ENCODE data around the gene RSPRY1. TPM values are rescaled to one million over a fixed set of nuclear protein-coding genes. Genes with fewer than 3 reads are reported as not detected.

The RSPRY1 gene
- total and polyA plus RNA-seq, 2 of the 4 experiments (the other 2 are of a cell fraction), result 25.2 to 62.2 TPM

GRCh38 chr16:57261806-57262205 is 75.7 kb downstream of the RSPRY1 start:
- Histone ChIP-seq H2BK15ac (ENCODE audit: low read depth, low read length) (no peak overlapping the region), H3K4ac (ENCODE audit: low read depth, low read length) (no peak overlapping the region), H3K14ac (replicated peaks; ENCODE audit: low read depth, low read length) (no peak overlapping the region), H3K4me2 (ENCODE audit: low read depth, low read length) (no peak overlapping the region), H2AK5ac (ENCODE audit: low read depth, low read length) (no peak overlapping the region), H3K27ac (ENCODE audit: insufficient read depth, low read length) (no peak overlapping the region), H3K4me3 (ENCODE audit: insufficient read depth, low read depth, low read length) (no peak overlapping the region), H3K9me3 (ENCODE audit: control insufficient read depth, insufficient read depth, low read length) (no peaks in the 10 kb centered on the region), H2BK120ac (ENCODE audit: low read depth, low read length) (no peak overlapping the region), H3K9me1 (ENCODE audit: insufficient read depth, low read length) (peaks cover 4% of the 10 kb centered on the region; the same call in 1 of the 2 replicates), H3K4me1 (ENCODE audit: control insufficient read depth, insufficient read depth, low read length) (peaks cover 7% of the 10 kb centered on the region; the same call in 1 of the 2 replicates), H2AFZ (replicated peaks; ENCODE audit: low read length, poor library complexity) (no peak overlapping the region), H3K27me3 (ENCODE audit: control insufficient read depth, insufficient read depth, low read length) (peaks cover 7% of the 10 kb centered on the region; the same call in 1 of the 2 replicates), H3K56ac (ENCODE audit: extremely low read depth, insufficient read depth, low read length) (no peak overlapping the region), H2AK9ac (replicated peaks; ENCODE audit: low read depth, low read length, poor library complexity) (no peak overlapping the region), H4K5ac (ENCODE audit: low read depth, low read length) (no peak overlapping the region), H4K8ac (ENCODE audit: low read depth in 2 of 2, low read length in 2 of 2) (no peak overlapping the region), H3K18ac (ENCODE audit: low read depth, low read length) (no peak overlapping the region), H2BK20ac (ENCODE audit: low read depth, low read length) (no peak overlapping the region), H4K91ac (ENCODE audit: insufficient read depth, low read depth, low read length) (no peak overlapping the region), H3K9ac (ENCODE audit: low read depth, low read length) (no peak overlapping the region), H3K36me3 (ENCODE audit: control insufficient read depth, insufficient read depth, low read length) (peaks cover 1% of the 10 kb centered on the region; the same call in 1 of the 2 replicates), H3K23ac (ENCODE audit: low read depth, low read length) (no peak overlapping the region), H3K79me1 (ENCODE audit: low read depth in 1 of 2, low read length in 2 of 2) (no peaks in the 10 kb centered on the region), H4K20me1 (ENCODE audit: insufficient read depth, low read length) (no peaks in the 10 kb centered on the region), H2BK5ac (ENCODE audit: low read depth, low read length, poor library complexity, severe bottlenecking) (no peak overlapping the region)
- ChIA-PET CTCF (no interaction called here), POLR2A (ENCODE audit: unreplicated experiment) (no interaction called here)
- DNase-seq (no peak), ATAC-seq (ENCODE audit: low read depth) (no peak)
- dilution Hi-C loops (cut with HindIII; ENCODE audit: low sequenced_read_pairs, unreplicated experiment) (no loop called here), in situ Hi-C loops (cut with MboI; ENCODE audit: low sequenced_read_pairs) (no loop called here), intact Hi-C loops (cut with micrococcal nuclease) (no loop called here)
- WGBS, 2 experiments (ENCODE audit: extremely low coverage in 2 of 2, insufficient read length in 1 of 2), result 100% methylated on average over 2 of the region's 9 CpGs; no CpG with 5 or more reads in 1 of the 2 experiments
- no TSS peak for BruUV-seq (replicated peaks)
- TF ChIP-seq USF2 (IDR thresholded peaks at IDR 0.05; ENCODE audit: low read depth, low read length) (no peak), MXI1 (IDR thresholded peaks at IDR 0.05; ENCODE audit: borderline replicate concordance, low read depth, low read length) (no peak), CTCF (conservative IDR thresholded peaks at IDR 0.05; ENCODE audit: low read depth, low read length) (no peak), POLR2A (IDR thresholded peaks at IDR 0.05; ENCODE audit: low read depth, low read length) (no peak), NFE2L2 (IDR thresholded peaks at IDR 0.05; ENCODE audit: low read depth, low read length) (no peak), CEBPB (IDR thresholded peaks at IDR 0.05; ENCODE audit: low read depth, low read length) (no peak)
